ENCODE results near the gene ADAM33. TPM values are rescaled to one million over a fixed set of nuclear protein-coding genes. Genes with fewer than 3 reads are reported as not detected.

The ADAM33 gene
- 136 and 154 TPM in 2 replicates for total RNA-seq

GRCh38 chr20:3681931-3682781 is at the start of gene ADAM33:
TSS of gene ADAM33 (minus strand) at chr20:3682010. CDS start at chr20:3682004, 6 bp downstream.

GRCh38 chr20:3712279-3712873 is 30.6 kb upstream of the ADAM33 start, which contains the start of gene SIGLEC1:
TSS of gene SIGLEC1 (minus strand) at chr20:3712600. CDS start at chr20:3707128, 5,472 bp downstream.

GRCh38 chr20:3663031-3663701 is 18.6 kb downstream of the ADAM33 start, which contains the start of gene GFRA4:
TSS of gene GFRA4 (minus strand) at chr20:3663399. CDS start at chr20:3663399, 0 bp downstream.

Other genes starting within 250 kb of the ADAM33 start
- 46.3 and 47.1 TPM in 2 replicates for gene ATRN, start 211.0 kb downstream of the ADAM33 start, total RNA-seq
- not detected in 2 replicates for gene GFRA4, start 18.6 kb downstream of the ADAM33 start, total RNA-seq
- gene SIGLEC1, start 30.6 kb upstream of the ADAM33 start, total RNA-seq, result not detected in 2 replicates
- 2.6 and 5.1 TPM in 2 replicates for gene HSPA12B, start 50.7 kb upstream of the ADAM33 start, total RNA-seq
- 40.5 and 41.7 TPM in 2 replicates for gene ADISSP, start 85.7 kb upstream of the ADAM33 start, total RNA-seq
- 0.15 and 0.17 TPM in 2 replicates for gene SPEF1, start 99.4 kb upstream of the ADAM33 start, total RNA-seq
- gene CENPB, start 104.7 kb upstream of the ADAM33 start, total RNA-seq, result 149 and 205 TPM in 2 replicates
- gene CDC25B, start 114.3 kb upstream of the ADAM33 start, total RNA-seq, result 103 and 105 TPM in 2 replicates
- 23.0 and 32.7 TPM in 2 replicates for gene AP5S1, start 138.5 kb upstream of the ADAM33 start, total RNA-seq
- gene MAVS, start 164.8 kb upstream of the ADAM33 start, total RNA-seq, result 25.2 and 31.3 TPM in 2 replicates
- gene PANK2, start 207.4 kb upstream of the ADAM33 start, total RNA-seq, result 62.2 and 72.3 TPM in 2 replicates

All from smooth muscle cell of trachea (primary cell).